NOMO-1 treated with dmso at 0.1 percent for 144 hours (cell line): ENCODE data around the gene PKNOX2.
A peak's percentile ranks its signal among the peaks of the same experiment; 100 is the strongest.

ENCODE experiments used
- DNase-seq: peaks from one replicate; lab custom pipeline; 2025; ENCODE audit not compliant: unreplicated experiment; lab: John Stamatoyannopoulos, UW

Gene PKNOX2

GRCh38 chr11:125333354-125334073 lies 169.0 kb downstream of the PKNOX2 start:
- DNase-seq, result peak; percentile 60

GRCh38 chr11:125335106-125335505 lies 170.6 kb downstream of the PKNOX2 start:
- DNase-seq, result no peak

- no peak for DNase-seq
Observed at GRCh38 chr11:125337836-125338834, 173.6 kb downstream of the PKNOX2 start.

GRCh38 chr11:125338886-125339811 lies 174.6 kb downstream of the PKNOX2 start:
- DNase-seq, result peak; percentile 46

- DNase-seq, result no peak
Observed at GRCh38 chr11:125341676-125342075, 177.1 kb downstream of the PKNOX2 start.

- DNase-seq, result no peak
Observed at GRCh38 chr11:125342281-125342930, 177.9 kb downstream of the PKNOX2 start.

- DNase-seq, result no peak
Observed at GRCh38 chr11:125343086-125343717, 178.7 kb downstream of the PKNOX2 start.

DNA sequence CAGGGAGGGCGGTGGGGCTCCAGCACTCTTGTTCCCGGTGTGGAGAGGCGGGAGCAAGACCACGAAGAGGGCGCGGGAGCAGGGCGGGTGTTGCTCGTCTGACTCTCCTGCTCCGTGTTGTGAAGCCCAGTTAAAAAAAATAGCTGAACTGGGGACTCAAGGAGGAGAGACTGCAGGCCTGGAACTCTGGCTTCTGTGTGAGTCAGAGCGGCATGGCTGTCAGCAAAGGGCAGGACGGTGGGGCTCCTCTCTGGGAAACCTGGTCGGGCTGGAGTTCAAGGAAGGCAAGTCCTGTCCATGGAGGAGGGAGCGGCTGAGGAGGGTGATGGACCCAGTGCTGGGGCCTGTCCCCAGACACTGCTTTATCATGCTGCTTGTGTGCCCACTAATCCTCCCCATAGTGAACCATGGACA lies 179.2 kb downstream of the PKNOX2 start:
- DNase-seq, result no peak

DNA sequence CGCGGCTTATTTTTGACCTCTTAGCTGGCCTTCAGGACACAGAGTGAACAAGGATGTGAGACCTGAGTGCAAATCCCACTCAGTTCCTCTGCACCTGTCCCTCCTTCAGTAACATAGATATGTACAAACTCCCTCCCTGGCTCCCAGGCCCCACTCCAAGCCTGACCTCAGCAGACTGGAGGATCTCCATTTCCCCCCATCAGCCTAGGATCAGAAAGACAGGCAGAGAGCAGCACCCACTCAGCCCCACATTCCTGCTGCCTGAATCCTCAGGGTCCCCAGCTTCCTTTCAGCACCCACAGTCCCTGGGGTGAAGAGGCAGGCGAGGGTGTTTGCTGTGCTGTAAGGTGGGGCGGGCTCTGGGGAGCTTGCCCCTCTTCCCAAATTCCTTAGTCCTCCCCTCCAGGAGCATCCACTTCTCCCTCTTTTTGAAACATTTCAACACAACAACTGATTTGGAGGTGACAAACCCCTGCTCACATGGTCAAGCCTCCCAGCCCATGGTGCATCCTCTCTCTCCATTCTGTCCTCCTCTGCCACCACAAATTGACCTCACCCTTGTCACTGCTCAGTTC lies 180.4 kb downstream of the PKNOX2 start:
- DNase-seq, result no peak

- peak; percentile 52 for DNase-seq
Observed at GRCh38 chr11:125345421-125346178, 181.0 kb downstream of the PKNOX2 start.

DNA sequence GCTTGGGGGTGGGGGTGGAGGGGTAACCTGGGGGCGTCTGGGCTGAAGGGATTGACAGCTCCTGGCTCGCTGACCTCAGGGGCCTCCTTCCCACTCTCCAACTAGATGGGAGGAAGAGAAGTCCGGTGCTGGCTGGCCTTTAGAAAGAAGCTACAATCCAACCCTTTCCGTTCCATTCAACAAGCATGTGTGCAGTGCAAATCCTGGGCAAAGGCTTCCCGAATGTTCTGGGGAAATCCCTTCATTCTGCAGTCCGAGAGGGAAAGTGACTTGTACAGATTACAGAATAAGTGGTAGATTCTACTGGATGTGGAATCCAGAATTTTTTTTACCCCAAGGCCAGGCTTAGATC lies 181.6 kb downstream of the PKNOX2 start:
- DNase-seq, result no peak

- no peak for DNase-seq
Observed at GRCh38 chr11:125346565-125347260, 182.2 kb downstream of the PKNOX2 start.

DNA sequence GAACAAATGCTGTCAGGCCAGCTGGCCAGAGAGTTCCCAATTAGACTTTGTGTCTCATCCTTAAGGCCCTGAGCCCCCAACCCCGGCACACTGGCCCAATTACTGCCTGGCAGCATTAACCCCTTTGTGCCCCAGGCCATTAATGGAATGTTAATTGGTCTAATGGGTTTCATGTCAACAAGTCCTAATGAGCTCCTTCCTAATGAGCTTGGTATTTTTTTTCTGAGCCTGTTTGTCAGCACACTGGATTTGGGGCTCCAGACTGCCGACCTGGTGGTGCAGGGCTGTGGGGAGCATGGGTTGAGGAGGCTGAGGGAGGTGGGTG lies 182.7 kb downstream of the PKNOX2 start:
- DNase-seq, result no peak

- DNase-seq, result no peak
Observed at GRCh38 chr11:125348141-125348651, 183.6 kb downstream of the PKNOX2 start.

DNA sequence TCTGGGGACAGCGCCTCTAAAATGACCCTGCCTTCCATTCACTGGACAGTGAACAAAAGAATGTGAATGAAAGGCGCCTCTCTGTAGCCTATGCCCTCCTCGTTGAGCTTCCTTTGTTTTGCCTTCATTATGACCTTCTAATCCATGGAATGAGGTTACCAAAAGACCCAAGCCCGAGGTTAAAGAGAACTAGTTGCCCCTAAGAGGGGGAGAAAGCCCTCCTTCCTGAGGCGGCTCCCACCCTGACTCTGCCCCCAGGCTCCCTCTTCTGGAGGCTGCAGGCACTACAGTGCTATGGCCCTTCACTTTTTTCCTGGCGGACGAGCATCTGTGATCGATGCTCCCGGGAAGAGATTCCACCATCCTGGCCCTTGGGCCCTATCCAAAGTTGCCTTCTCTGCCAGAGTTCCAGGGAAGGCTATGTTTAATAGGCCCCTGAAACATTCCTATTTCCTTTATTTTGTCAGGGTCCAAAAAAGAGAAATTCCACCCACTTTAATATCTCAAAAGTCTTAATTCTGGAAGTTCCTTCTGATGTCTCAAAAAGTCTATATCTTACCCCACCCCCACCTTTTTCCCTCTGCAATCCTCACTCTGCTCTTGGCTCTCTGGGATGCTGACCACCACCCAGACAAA lies 184.2 kb downstream of the PKNOX2 start:
- DNase-seq, result no peak

GRCh38 chr11:125350206-125351032 lies 185.9 kb downstream of the PKNOX2 start:
- DNase-seq, result no peak
